HUES64 (cell line): ENCODE data around the gene MCAM.

Experiments used
- H3K27ac ChIP-seq: 2 replicates; pipeline ENCODE4 v1.7.0; 2013; ENCODE audit warnings: low read depth, low read length, inconsistent platforms
- H3K27me3 ChIP-seq: 2 replicates; pipeline ENCODE4 v1.6.1; 2013; ENCODE audit warnings: mild to moderate bottlenecking, low read length; ENCODE audit not compliant: insufficient read depth
- H3K36me3 ChIP-seq: 2 replicates; pipeline ENCODE4 v1.6.1; 2013; ENCODE audit warnings: mild to moderate bottlenecking, low read length; ENCODE audit not compliant: insufficient read depth
- H3K4me1 ChIP-seq: 2 replicates; pipeline ENCODE4 v1.6.1; 2013; ENCODE audit warnings: mild to moderate bottlenecking, low read length, moderate library complexity; ENCODE audit not compliant: insufficient read depth
- H3K4me3 ChIP-seq: 2 replicates; pipeline ENCODE4 v1.5.1; 2013; ENCODE audit warnings: mild to moderate bottlenecking, low read length, moderate library complexity
- H3K9ac ChIP-seq: 2 replicates; pipeline ENCODE4 v1.6.1; 2013; ENCODE audit warnings: mild to moderate bottlenecking, low read depth, low read length
- H3K9me3 ChIP-seq: 2 replicates; pipeline ENCODE4 v1.6.1; 2013; ENCODE audit warnings: low read depth, low read length; ENCODE audit not compliant: insufficient read depth
- WGBS: fragments of 150-250, 120-280 bp; methylation state at CpG from one replicate; pipeline ENCODE4 v1.1.7; 2013; ENCODE audit warnings: missing lambda C conversion rate; 5-methylcytosine and 5-hydroxymethylcytosine counted together

MCAM gene

DNA sequence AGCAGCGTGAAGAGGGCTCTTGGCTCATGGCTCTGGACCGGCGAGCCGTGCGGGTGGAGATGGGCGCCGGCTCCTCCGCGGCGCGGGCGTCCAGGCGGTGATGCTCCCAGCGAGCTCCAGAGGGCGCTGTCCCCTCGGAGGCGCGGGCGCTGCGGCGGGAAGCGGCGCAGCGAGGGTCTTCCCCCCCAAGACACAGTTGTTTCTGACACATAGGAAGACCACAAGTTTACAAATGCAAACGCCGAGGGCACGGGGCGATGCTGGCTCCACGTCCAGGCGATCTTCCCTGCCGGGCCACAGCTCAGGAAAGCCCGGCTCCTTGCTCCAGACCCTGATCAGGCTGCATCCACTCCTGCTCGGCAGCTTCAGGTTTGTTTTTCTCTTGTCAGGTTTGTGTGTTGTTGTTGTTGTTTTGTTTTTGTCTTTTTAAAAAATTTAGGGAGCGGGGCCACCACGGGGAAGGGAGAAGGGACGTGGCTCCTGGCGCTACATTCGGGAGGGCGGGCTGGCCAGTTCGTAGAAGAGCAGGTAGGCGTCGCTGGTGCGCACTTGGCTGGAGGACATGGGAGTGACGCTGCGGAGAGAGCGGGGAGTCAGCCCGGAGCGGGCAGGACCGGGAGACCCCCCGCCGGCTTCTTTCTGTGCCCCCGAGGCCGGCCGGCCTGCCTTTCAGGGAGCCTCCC is 39.6 kb upstream of the MCAM start:
- Histone ChIP-seq H3K27ac (peak overlapping the region; percentile 71), H3K4me1 (peaks cover 20% of the 10 kb centered on the region), H3K27me3 (peaks cover 8% of the 10 kb centered on the region; the same call in 1 of the 2 replicates), H3K36me3 (0 out of 2 replicates have a peak, but pooled peaks cover 14% of the 10 kb centered on the region), H3K4me3 (peak overlapping the region; percentile 76), H3K9ac (peak overlapping the region; percentile 86), H3K9me3 (no peaks in the 10 kb centered on the region)
- 2% methylated on average over 54 of the region's 54 CpGs for WGBS

DNA sequence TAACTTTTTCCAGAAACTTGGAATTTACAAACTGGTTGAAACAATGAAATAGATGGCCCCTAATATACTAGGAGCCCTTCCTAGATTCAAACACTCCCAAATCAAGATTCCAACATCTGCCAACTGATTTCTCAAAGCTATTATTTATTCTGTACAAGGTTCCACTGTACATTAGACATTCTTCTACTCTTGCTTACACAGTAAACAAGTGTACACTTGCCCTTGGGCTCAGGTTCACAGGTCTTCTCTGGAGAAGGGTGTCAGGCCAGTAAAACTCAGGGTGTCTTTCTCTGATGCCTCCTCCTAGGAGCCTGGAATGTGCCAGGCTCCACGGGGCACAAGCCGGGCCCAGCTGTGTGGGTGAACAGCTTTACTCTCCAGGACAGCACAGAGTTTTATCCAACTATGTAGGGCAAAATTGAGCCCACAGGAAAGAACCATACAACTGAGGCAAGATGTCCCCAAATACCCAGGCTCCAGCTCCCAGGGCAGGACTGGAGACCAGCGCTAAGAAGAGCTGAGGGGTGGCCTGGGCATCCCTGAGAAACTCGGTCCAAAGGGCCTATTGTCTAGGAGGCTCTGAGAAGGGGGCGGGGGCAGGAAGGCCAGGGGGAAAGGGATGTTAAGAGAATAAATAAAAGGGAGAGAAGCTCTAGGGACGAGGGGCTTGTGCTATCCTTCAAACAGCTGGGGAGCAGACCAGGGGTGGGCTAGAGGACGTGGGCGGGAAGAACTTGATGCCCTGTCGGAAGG is 38.3 kb upstream of the MCAM start:
- 62% methylated on average over 9 of the region's 9 CpGs for WGBS
- Histone ChIP-seq H3K9ac (no peak overlapping the region), H3K27ac (no peak overlapping the region), H3K9me3 (no peaks in the 10 kb centered on the region), H3K36me3 (0 out of 2 replicates have a peak, but pooled peaks cover 14% of the 10 kb centered on the region), H3K27me3 (peaks cover 8% of the 10 kb centered on the region; the same call in 1 of the 2 replicates), H3K4me3 (no peak overlapping the region), H3K4me1 (peaks cover 9% of the 10 kb centered on the region; the same call in 1 of the 2 replicates)

DNA sequence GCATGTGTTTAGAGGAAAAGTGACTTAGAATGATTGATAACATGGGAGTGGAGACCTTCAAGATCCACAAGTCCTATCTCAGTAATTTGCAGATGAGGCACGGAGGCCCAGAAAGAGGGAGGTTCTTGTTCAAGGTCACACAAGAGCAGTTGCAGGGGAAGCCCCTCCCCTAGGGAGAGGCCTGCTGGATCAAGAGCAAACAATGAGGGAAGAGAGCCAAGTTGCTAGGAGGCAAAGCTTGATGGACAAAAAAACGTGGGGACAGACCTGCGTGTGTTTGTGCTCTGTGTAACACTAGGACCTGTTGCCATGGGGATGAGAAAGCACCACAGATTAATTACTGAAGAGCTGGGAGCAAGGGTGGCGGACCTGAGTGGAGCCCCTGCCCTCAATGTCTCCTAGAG is 35.9 kb upstream of the MCAM start:
- no peak overlapping the region for H3K4me3 ChIP-seq
- H3K9me3 ChIP-seq, result no peaks in the 10 kb centered on the region
- 42% methylated on average over 4 of the region's 4 CpGs for WGBS
- H3K27ac ChIP-seq, result no peak overlapping the region
- H3K9ac ChIP-seq, result no peak overlapping the region; the same call in 1 of the 2 replicates
- H3K36me3 ChIP-seq, result 0 out of 2 replicates have a peak, but pooled peaks cover 2% of the 10 kb centered on the region
- H3K27me3 ChIP-seq, result peaks cover 8% of the 10 kb centered on the region; the same call in 1 of the 2 replicates
- H3K4me1 ChIP-seq, result peaks cover 5% of the 10 kb centered on the region; the same call in 1 of the 2 replicates

DNA sequence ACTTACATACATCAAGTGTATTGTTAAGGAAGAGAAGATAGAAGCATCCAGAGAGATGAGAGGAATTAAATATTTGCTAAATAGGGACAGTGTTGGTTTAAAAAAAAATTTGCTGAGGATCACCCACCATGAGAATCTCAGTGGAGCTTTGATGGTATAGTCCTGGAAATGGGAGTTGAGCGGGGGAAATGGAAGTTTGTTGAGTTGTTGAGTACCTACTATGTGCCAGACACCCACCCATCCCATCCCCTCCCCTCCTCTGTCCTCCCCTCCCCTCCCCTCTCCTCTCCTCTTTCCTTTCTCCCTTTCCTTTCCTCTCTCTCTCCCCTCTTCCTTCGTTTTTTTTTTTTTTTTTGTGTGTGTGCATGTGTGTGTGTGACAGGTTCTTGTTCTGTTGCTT is 34.3 kb upstream of the MCAM start:
- Histone ChIP-seq H3K36me3 (no peaks in the 10 kb centered on the region), H3K9ac (no peak overlapping the region), H3K4me1 (peaks cover 5% of the 10 kb centered on the region; the same call in 1 of the 2 replicates), H3K27me3 (peaks cover 8% of the 10 kb centered on the region; the same call in 1 of the 2 replicates), H3K9me3 (no peaks in the 10 kb centered on the region), H3K27ac (no peak overlapping the region), H3K4me3 (no peak overlapping the region)
- no CpG with 5 or more reads among the region's 2 CpGs for WGBS

DNA sequence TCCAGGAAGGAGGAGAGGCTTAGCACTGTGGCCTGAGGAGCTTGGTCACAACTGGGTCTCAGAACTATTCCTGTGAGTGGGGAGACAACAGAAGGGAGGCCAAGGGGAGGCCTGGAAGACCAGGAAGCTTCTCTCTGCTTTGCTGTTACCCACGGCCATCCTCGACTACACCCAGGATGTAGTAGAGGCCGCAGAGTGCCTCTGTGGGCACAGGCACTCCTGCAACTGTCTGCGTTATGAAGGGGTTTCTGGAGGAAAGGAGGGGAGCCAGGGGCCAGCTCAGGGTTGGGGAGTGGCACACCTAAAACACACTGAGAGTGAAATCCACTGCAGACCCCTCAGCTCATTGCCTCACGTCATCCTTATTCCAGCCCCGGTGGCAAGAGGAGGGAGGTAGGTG is 33.4 kb upstream of the MCAM start:
- Histone ChIP-seq H3K4me3 (no peak overlapping the region), H3K9ac (no peak overlapping the region), H3K27ac (no peak overlapping the region), H3K27me3 (peaks cover 2% of the 10 kb centered on the region; the same call in 1 of the 2 replicates), H3K4me1 (no peaks in the 10 kb centered on the region), H3K9me3 (no peaks in the 10 kb centered on the region), H3K36me3 (no peaks in the 10 kb centered on the region)
- 92% methylated on average over 6 of the region's 6 CpGs for WGBS

DNA sequence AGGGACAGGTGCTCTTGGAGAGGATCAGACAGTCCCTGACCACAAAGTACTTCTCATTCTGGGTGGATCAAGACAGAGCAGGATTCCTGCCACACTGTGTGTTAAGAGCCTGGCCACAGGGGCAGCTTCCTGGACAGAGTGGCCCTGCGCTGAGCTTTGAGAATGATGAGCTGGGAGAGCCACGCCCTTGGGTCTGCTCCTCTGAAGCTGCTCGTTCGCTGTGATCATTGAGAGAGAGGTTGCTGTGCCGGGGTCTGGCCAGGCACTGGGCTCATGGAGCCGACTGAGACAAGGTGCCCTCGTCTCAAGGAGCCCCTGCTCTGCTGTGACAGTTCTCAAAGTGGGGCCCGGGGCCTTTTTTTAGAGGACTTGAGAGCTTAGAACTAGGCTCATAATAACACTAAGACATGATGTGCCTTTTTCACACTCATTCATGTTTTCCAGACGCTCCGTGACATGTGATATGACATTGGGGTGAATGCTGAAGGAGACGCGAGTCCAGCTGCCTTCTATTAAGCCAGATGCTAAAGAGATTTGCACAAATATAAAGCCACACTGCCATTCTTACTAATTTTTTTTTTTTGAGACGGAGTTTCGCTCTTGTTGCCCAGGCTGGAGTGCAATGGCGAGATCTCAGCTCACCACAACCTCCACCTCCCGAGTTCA is 31.1 kb upstream of the MCAM start:
- Histone ChIP-seq H3K9ac (no peak overlapping the region), H3K36me3 (no peaks in the 10 kb centered on the region), H3K9me3 (no peaks in the 10 kb centered on the region), H3K4me1 (no peaks in the 10 kb centered on the region), H3K4me3 (no peak overlapping the region), H3K27ac (no peak overlapping the region), H3K27me3 (peaks cover 10% of the 10 kb centered on the region; the same call in 1 of the 2 replicates)
- 87% methylated on average over 15 of the region's 16 CpGs for WGBS

DNA sequence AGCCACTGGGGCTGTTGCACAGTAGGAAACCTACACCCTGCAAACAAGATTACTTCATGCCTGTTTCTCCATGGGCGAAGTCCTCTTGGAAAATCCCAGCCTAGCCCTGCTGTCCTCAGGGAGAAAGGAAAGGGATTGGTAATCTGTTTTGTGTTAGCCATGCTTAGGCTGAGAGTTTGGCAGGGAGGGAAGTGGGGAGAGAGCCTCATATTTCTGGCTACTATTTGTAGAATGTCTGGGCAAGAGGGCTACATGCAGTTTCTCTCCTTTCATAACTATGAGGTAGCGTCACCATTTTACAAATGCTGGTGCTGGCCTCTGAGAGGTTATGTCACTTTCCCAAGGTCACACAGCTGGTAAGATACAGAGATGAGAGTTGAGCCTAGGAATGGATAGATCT is 30.3 kb upstream of the MCAM start:
- no peaks in the 10 kb centered on the region for H3K9me3 ChIP-seq
- no peaks in the 10 kb centered on the region for H3K4me1 ChIP-seq
- no peak overlapping the region for H3K4me3 ChIP-seq
- 90% methylated on average over 2 of the region's 2 CpGs for WGBS
- no peak overlapping the region for H3K9ac ChIP-seq
- H3K27me3 ChIP-seq, result peaks cover 14% of the 10 kb centered on the region
- H3K36me3 ChIP-seq, result no peaks in the 10 kb centered on the region
- H3K27ac ChIP-seq, result no peak overlapping the region

DNA sequence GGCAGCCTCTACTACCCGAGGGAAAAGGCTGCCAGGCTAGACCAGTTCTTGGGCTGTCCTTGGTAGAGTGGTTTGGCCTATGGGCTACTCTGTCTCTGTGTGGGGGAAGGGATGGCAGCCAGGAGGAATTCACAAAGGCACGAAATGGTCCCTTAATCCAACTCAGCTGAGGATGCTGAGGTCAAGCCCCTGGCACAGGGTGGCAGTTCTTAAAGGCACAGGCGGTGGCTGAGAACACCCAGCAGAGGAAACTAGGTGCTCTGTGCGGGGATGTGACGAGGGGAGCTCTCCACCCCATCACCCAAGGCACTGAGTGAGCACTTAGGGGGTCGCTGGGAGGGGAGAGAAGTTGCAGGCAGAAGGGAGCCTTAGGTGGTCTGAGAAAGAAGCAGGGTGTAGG is 29.7 kb upstream of the MCAM start, which contains the start of gene MFRP:
Gene MFRP, minus strand, starts transcription at position 101 of the 400 bp plus-strand sequence. CDS start 192 bp downstream, outside the sequence.
- Histone ChIP-seq H3K36me3 (no peaks in the 10 kb centered on the region), H3K9me3 (no peaks in the 10 kb centered on the region), H3K9ac (no peak within 1 kb of the TSS), H3K4me1 (no peaks in the 10 kb centered on the region), H3K27me3 (peaks cover 18% of the 10 kb centered on the region), H3K27ac (no peak within 1 kb of the TSS), H3K4me3 (no peak within 1 kb of the TSS)
- 73% methylated on average over 6 of the region's 6 CpGs for WGBS

DNA sequence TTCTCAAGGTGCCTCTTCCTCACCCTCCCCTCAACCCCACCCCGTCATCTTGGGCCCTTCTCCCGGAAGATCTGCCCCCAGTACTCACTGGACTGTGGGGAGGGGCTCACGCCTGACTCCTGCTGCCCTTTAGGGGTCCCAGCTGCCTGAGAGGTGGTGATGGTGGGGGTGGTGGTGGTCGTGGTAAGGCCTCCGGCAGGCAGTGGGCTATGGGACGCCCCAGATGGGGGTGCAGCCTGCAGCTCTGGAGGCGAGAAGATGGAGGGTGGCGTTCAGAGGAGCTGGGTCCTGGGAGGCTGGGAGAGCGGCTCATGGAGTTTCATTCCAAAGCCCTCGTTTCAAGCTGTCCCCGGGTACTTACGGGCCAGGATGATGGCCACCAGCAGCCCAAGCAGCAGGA is 28.8 kb upstream of the MCAM start:
- Histone ChIP-seq H3K9me3 (no peaks in the 10 kb centered on the region), H3K36me3 (no peaks in the 10 kb centered on the region), H3K4me1 (peaks cover 7% of the 10 kb centered on the region), H3K4me3 (no peak overlapping the region), H3K27me3 (peaks cover 27% of the 10 kb centered on the region), H3K27ac (no peak overlapping the region), H3K9ac (no peak overlapping the region)
- WGBS, result 92% methylated on average over 12 of the region's 12 CpGs

DNA sequence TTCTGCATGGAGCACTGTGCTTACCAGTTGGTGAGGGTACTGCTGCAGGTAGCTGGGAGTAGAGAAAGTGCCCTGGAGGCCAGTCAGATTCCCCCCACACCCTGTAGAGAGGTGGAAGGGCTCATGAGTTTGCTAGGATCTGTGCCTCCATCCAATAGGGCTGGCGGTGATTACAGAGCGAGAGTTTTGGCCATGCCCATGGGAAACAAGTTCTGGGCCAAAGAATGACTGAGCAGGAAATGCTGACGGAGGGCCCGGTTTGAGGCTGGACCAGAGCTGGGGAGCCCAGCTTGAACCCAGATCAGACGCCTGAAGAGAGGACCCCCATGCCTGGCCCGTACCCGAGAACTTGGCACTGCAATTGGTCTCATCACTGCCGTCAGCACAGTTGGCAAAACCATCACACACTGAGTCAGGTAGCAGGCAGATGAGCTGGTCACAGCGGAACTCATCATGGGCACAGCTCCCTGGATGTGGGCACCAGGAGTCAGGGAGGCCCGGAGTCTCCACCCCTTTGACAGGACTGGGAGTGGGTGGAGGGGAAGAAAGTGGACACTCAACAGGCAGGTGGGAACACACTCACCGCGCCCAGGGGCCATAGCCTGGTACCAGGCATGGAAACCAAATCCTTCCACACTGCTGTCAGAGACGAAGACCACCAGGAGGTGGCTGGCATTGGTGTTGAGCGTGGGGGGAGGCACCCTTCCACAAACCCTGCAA is 27.5 kb upstream of the MCAM start:
- Histone ChIP-seq H3K27ac (no peak overlapping the region), H3K9ac (no peak overlapping the region), H3K36me3 (no peaks in the 10 kb centered on the region), H3K9me3 (no peaks in the 10 kb centered on the region), H3K4me3 (no peak overlapping the region), H3K27me3 (peaks cover 39% of the 10 kb centered on the region), H3K4me1 (peaks cover 7% of the 10 kb centered on the region)
- WGBS, result 83% methylated on average over 14 of the region's 14 CpGs
